MCF 10A (cell line): ENCODE measurements around the gene INSIG1. TPM values are rescaled to one million over a fixed set of nuclear protein-coding genes. Genes with fewer than 3 reads are reported as not detected.
A peak's percentile ranks its signal among the peaks of the same experiment; 100 is the strongest.

Experiments
- BruUV-seq: library from RNA; stranded (reverse); fragments of 400-500 nt; replicated peaks from 2 replicates; lab custom pipeline; 2021; lab: Mats Ljungman, UMichigan
- CTCF ChIA-PET: fragments of 300-600 bp; sonication (Branson Sonifier 250); formaldehyde crosslinking; extraction: SDS; loops from one replicate; lab custom pipeline; 2021; ENCODE audit warnings: antibody characterized with exemption, inconsistent platforms; lab: Yijun Ruan, JAX
- POLR2A ChIA-PET: fragments of 300-600, 350-650 bp; sonication (Branson Sonifier 250); formaldehyde crosslinking; extraction: SDS; loops from one replicate; lab custom pipeline; 2020; ENCODE audit warnings: antibody characterized with exemption, inconsistent platforms; lab: Yijun Ruan, JAX
- DNase-seq: peaks from one replicate; pipeline ENCODE4 v3.0.0-alpha.2; 2018; ENCODE audit not compliant: unreplicated experiment
- H3K27ac Mint-ChIP-seq: one replicate; pipeline ENCODE4 v1.8.0; 2022; ENCODE audit warnings: mild to moderate bottlenecking, low read depth, mixed read lengths; ENCODE audit not compliant: unreplicated experiment
- H3K27me3 Mint-ChIP-seq: one replicate; pipeline ENCODE4 v1.8.0; 2022; ENCODE audit warnings: mixed read lengths; ENCODE audit not compliant: insufficient read depth, unreplicated experiment
- H3K36me3 Mint-ChIP-seq: one replicate; pipeline ENCODE4 v1.8.0; 2022; ENCODE audit warnings: mild to moderate bottlenecking, moderate library complexity, mixed read lengths; ENCODE audit not compliant: insufficient read depth, unreplicated experiment
- H3K4me1 Mint-ChIP-seq: one replicate; pipeline ENCODE4 v1.8.0; 2022; ENCODE audit warnings: mixed read lengths; ENCODE audit not compliant: insufficient read depth, unreplicated experiment
- H3K4me3 Mint-ChIP-seq: one replicate; pipeline ENCODE4 v1.8.0; 2022; ENCODE audit warnings: mild to moderate bottlenecking, moderate library complexity, mixed read lengths; ENCODE audit not compliant: unreplicated experiment
- H3K9me3 Mint-ChIP-seq: one replicate; pipeline ENCODE4 v1.8.0; 2022; ENCODE audit warnings: mixed read lengths; ENCODE audit not compliant: unreplicated experiment
- intact Hi-C: fragments of 100-400 bp; cut with micrococcal nuclease; formaldehyde crosslinking; loops from 2 replicates; pipeline ENCODE4 v1.14.1; 2022
- total RNA-seq: library from RNA; stranded (reverse); gene quantifications from 2 replicates; pipeline ENCODE4 v1.2.3, GENCODE V29; 2022
- TF ChIP-seq, protein P1 (sequence below): fragments of 200-600 bp; IDR thresholded peaks from one replicate; pipeline ENCODE4 v1.8.0; 2022; ENCODE audit warnings: antibody characterized with exemption, mild to moderate bottlenecking; ENCODE audit not compliant: unreplicated experiment

Gene INSIG1
- total RNA-seq, 1 experiment from 2014 or later: 11.2 TPM

DNA sequence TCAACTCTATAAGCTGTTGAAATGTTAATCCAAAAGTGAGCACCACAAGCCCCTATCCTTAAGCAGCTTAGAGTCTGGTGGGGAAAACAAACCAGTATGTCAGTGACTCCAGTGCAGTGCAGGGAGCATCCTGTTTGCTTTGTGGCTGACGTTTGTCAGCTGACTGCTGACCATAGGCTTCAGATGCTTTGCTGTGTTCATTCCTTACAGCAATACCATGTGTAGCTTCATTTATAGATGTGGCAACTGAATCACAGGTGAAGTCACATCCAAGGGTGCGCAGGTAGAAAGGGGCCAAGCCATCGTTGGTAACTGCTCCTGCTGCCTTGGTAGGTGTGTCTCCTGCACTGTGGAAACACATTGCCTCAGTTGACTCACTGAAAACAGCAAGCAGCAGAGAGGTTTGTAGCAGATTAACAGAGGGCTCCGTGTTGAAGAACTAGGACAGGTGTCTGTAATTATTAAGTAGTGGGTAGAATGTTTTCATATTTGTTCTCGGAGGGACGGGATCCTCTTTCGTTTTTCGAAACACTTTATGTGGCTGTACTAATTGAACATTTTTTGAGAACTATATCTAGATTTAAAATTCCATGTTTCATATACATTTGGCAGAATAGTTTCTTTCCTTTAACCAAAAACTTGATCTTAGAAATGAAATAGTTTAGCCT is 2.0 kb downstream of the INSIG1 start:
- H3K27me3 Mint-ChIP-seq: no peaks in the 10 kb centered on the region
- H3K4me3 Mint-ChIP-seq: peak overlapping the region; percentile 82
- H3K9me3 Mint-ChIP-seq: no peaks in the 10 kb centered on the region
- H3K36me3 Mint-ChIP-seq: peaks cover 51% of the 10 kb centered on the region
- DNase-seq: no peak
- no TSS peak for BruUV-seq
- H3K4me1 Mint-ChIP-seq: peaks cover 22% of the 10 kb centered on the region
- ChIA-PET POLR2A (interaction anchor here (0.5 to 4.6 kb wide), 12 partner anchors 8 to 1837 kb away, joined by 3 to 36 read pairs (median 7); partner anchors contain the start of genes PAXIP1 and RBM33), CTCF (interaction anchor here (0.9 to 1.4 kb wide), 2 partner anchors 109 to 318 kb away, joined by 5 to 8 read pairs; no protein-coding TSS in a partner anchor)
- intact Hi-C loops: loop anchor here (2.0 to 5.0 kb wide), 4 partner anchors 45 to 372 kb away; partner anchors contain the start of gene PAXIP1
- H3K27ac Mint-ChIP-seq: peak overlapping the region; percentile 52
- TF ChIP-seq, protein P1, sequence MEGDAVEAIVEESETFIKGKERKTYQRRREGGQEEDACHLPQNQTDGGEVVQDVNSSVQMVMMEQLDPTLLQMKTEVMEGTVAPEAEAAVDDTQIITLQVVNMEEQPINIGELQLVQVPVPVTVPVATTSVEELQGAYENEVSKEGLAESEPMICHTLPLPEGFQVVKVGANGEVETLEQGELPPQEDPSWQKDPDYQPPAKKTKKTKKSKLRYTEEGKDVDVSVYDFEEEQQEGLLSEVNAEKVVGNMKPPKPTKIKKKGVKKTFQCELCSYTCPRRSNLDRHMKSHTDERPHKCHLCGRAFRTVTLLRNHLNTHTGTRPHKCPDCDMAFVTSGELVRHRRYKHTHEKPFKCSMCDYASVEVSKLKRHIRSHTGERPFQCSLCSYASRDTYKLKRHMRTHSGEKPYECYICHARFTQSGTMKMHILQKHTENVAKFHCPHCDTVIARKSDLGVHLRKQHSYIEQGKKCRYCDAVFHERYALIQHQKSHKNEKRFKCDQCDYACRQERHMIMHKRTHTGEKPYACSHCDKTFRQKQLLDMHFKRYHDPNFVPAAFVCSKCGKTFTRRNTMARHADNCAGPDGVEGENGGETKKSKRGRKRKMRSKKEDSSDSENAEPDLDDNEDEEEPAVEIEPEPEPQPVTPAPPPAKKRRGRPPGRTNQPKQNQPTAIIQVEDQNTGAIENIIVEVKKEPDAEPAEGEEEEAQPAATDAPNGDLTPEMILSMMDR: no peak

DNA sequence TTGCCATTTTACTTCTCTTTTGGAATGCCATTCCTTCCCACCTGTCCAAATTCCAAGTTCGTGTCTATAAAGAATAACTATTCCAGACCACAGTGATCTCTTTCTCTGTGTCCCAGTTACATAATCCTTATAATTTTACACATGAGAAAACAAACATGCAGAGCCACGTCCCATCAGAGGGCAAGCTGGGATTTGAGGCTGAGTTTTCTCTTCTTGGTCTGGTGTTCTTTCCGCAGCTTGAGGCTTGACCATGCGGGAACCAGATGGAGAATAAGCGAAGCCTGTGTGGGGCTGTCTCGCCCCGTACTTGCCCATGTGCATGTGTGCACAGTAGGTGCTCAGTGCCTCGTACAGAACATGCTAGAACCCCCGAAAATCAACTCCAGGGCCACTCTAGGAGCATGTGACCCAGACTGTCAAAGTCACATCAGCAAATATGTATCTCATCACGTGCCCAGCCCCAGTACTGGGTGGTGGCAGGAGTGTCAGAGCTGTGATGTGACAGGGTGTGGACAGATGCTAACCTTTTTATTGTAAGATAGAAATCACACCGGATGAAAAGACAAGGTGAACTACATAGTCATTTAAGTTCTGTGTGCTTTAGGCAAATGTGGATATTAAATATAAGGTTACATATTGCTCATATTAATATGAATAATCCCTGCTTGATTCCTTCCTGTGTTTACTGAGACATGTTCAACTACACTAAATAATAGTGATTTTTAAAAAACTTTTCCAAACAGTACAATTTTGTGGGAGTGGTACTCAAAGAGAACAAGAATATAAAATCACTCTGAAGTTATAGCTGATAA is 3.2 kb downstream of the INSIG1 start:
- Mint-ChIP-seq H3K9me3 (no peaks in the 10 kb centered on the region), H3K36me3 (peaks cover 56% of the 10 kb centered on the region), H3K27ac (peak overlapping the region; percentile 79), H3K27me3 (no peaks in the 10 kb centered on the region), H3K4me1 (peaks cover 22% of the 10 kb centered on the region), H3K4me3 (peak overlapping the region; percentile 82)
- BruUV-seq: no TSS peak
- CTCF ChIA-PET: interaction anchor here (0.6 kb wide), 1 partner anchor 110 kb away, joined by 4 read pairs; no protein-coding TSS in a partner anchor
- intact Hi-C loops: no loop called here
- DNase-seq: no peak
- TF ChIP-seq, protein P1: no peak
- POLR2A ChIA-PET: interaction anchor here (0.7 to 1.7 kb wide), 5 partner anchors 10 to 299 kb away, joined by 3 to 4 read pairs (median 3); no protein-coding TSS in a partner anchor

DNA sequence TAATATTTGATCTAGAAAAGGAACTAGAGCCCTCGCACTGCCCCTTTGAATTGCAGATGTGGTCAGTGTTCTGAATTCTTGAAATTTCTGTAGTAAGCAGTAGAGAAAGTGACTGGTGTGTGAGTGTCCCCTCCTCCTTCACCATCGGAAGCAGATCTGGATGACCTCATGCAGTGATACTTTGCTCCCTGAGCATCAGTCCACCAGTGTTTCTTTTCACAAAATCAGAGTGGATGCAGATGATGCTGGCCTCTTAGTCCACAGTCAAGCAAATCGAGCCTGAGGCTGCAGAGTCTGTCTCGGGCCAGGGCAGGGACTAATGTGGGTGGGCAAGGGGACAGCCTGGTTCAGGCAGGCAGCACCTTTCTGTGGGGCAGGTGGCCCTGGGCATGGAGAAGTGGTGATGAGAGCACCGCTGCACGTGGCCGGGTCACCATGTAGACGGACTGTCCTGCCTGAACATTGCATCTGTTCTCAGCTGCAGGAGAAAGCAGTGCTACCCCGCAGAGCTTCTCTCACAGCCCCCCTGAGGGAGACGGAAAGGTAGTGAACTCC is 5.4 kb downstream of the INSIG1 start:
- Mint-ChIP-seq H3K4me3 (no peak overlapping the region), H3K9me3 (no peaks in the 10 kb centered on the region), H3K36me3 (peaks cover 71% of the 10 kb centered on the region), H3K4me1 (peaks cover 26% of the 10 kb centered on the region), H3K27me3 (no peaks in the 10 kb centered on the region), H3K27ac (no peak overlapping the region)
- ChIA-PET POLR2A (no interaction called here), CTCF (interaction anchor here (0.6 to 3.4 kb wide), 4 partner anchors 41 to 113 kb away, joined by 3 to 12 read pairs (median 4); no protein-coding TSS in a partner anchor)
- TF ChIP-seq, protein P1: no peak
- no TSS peak for BruUV-seq
- intact Hi-C loops: no loop called here
- no peak for DNase-seq
